ENCODE data around the gene CCNQ. TPM values are rescaled to one million over a fixed set of nuclear protein-coding genes. Genes with fewer than 3 reads are reported as not detected.
A peak's percentile ranks its signal among the peaks of the same experiment; 100 is the strongest.

The CCNQ gene
- total RNA-seq, 1 donor from 2014 or later = 21.7 TPM

DNA sequence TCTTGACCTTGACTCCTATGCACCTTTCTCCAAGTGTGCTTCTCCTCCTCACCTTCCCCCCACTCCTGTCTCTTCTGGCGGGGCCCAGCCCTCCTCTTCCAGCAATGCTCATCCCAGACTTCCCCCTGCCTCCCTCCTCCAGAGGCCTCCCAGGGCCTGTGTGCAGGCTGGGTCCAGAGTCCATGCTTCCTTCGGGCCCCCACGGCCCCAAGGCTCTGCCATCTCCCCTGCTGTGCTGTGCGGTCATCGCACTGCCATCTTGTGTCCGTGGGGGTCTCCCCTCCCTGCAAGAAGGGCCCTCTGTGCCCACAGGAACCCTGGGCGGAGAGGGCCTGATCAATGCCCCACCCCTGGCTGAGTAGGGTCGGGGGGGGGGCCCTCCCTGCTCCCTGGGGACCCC, 54.2 kb downstream of the CCNQ start:
- no peaks in the 10 kb centered on the region for H4K20me1 ChIP-seq (ENCODE audit: insufficient read depth, low read length)
- TF ChIP-seq EZH2 (IDR thresholded peaks at IDR 0.05; ENCODE audit: insufficient read depth, low read length) (no peak), CTCF (IDR thresholded peaks at IDR 0.05; ENCODE audit: insufficient read depth, low read depth, low read length) (no peak)
- no peaks in the 10 kb centered on the region for H3K9me3 ChIP-seq (ENCODE audit: insufficient read depth, low read depth, low read length)
- no peaks in the 10 kb centered on the region for H3K36me3 ChIP-seq (ENCODE audit: insufficient read depth, low read length)
- Mint-ChIP-seq H3K9me3 (ENCODE audit: unreplicated experiment) (no peaks in the 10 kb centered on the region), H3K4me3 (ENCODE audit: unreplicated experiment) (no peak overlapping the region), H3K36me3 (ENCODE audit: low read depth, unreplicated experiment) (no peaks in the 10 kb centered on the region), H3K27ac (ENCODE audit: unreplicated experiment) (no peak overlapping the region), H3K4me1 (ENCODE audit: low read depth, unreplicated experiment) (no peaks in the 10 kb centered on the region), H3K27me3 (ENCODE audit: low read depth, unreplicated experiment) (peaks cover 5% of the 10 kb centered on the region)
- FAIRE-seq (no peak), DNase-seq (ENCODE audit: low read depth) (no peak)
- H3K4me1 ChIP-seq (ENCODE audit: insufficient read depth, low read length) = no peaks in the 10 kb centered on the region
- no peak overlapping the region for H2AFZ ChIP-seq (ENCODE audit: low read depth, low read length)
- no peak overlapping the region for H3K27ac ChIP-seq (ENCODE audit: low read depth, low read length)
- H3K27me3 ChIP-seq (ENCODE audit: insufficient read depth, low read length) = no peaks in the 10 kb centered on the region
- H3K79me2 ChIP-seq (ENCODE audit: insufficient read depth, low read length) = no peaks in the 10 kb centered on the region
- no peak overlapping the region for H3K4me3 ChIP-seq (ENCODE audit: insufficient read depth, low read depth, low read length)
- H3K9ac ChIP-seq (ENCODE audit: low read length) = no peak overlapping the region
- no peak overlapping the region for H3K4me2 ChIP-seq (ENCODE audit: low read length)

DNA sequence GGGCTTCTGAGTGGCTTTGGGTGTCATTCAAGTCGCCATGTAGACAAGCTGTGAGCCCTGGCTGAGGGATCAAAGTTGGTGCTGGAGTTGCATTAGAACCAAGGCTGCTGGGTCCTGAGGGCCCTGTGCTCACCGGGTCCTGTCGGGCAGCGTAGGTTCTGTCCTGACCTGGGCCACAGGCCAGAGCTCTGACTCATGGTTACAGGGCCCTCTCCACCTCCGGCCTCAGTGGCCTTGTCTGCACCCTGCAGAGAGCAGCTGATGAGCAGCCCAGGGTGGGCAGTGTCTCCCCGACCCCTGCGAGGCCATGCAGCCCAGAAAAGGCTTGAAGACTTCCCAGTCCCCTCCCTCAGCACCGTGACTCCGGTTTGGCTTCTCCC, 59.0 kb downstream of the CCNQ start:
- H3K4me1 ChIP-seq (ENCODE audit: insufficient read depth, low read length) = no peaks in the 10 kb centered on the region
- H3K27me3 Mint-ChIP-seq (ENCODE audit: low read depth, unreplicated experiment) = peaks cover 8% of the 10 kb centered on the region
- no peak overlapping the region for H3K4me2 ChIP-seq (ENCODE audit: low read length)
- no peak overlapping the region for H3K4me3 ChIP-seq (ENCODE audit: insufficient read depth, low read depth, low read length)
- H2AFZ ChIP-seq (ENCODE audit: low read depth, low read length) = no peak overlapping the region
- no peaks in the 10 kb centered on the region for H3K9me3 ChIP-seq (ENCODE audit: insufficient read depth, low read depth, low read length)
- H3K9me3 Mint-ChIP-seq (ENCODE audit: unreplicated experiment) = no peaks in the 10 kb centered on the region
- no peaks in the 10 kb centered on the region for H3K36me3 Mint-ChIP-seq (ENCODE audit: low read depth, unreplicated experiment)
- no peak for DNase-seq (ENCODE audit: low read depth)
- TF ChIP-seq EZH2 (IDR thresholded peaks at IDR 0.05; ENCODE audit: insufficient read depth, low read length) (no peak), CTCF (IDR thresholded peaks at IDR 0.05; ENCODE audit: insufficient read depth, low read depth, low read length) (no peak)
- H3K4me1 Mint-ChIP-seq (ENCODE audit: low read depth, unreplicated experiment) = no peaks in the 10 kb centered on the region
- no peak overlapping the region for H3K27ac Mint-ChIP-seq (ENCODE audit: unreplicated experiment)
- H3K27ac ChIP-seq (ENCODE audit: low read depth, low read length) = no peak overlapping the region
- H3K79me2 ChIP-seq (ENCODE audit: insufficient read depth, low read length) = no peaks in the 10 kb centered on the region
- H3K9ac ChIP-seq (ENCODE audit: low read length) = no peak overlapping the region
- no peak for FAIRE-seq
- no peak overlapping the region for H3K4me3 Mint-ChIP-seq (ENCODE audit: unreplicated experiment)
- no peaks in the 10 kb centered on the region for H3K27me3 ChIP-seq (ENCODE audit: insufficient read depth, low read length)
- no peaks in the 10 kb centered on the region for H4K20me1 ChIP-seq (ENCODE audit: insufficient read depth, low read length)
- no peaks in the 10 kb centered on the region for H3K36me3 ChIP-seq (ENCODE audit: insufficient read depth, low read length)

GRCh38 chrX:153539171-153539978, 59.6 kb downstream of the CCNQ start:
- H3K27me3 ChIP-seq (ENCODE audit: insufficient read depth, low read length) = no peaks in the 10 kb centered on the region
- Mint-ChIP-seq H3K4me3 (ENCODE audit: unreplicated experiment) (no peak overlapping the region), H3K27ac (ENCODE audit: unreplicated experiment) (no peak overlapping the region), H3K27me3 (ENCODE audit: low read depth, unreplicated experiment) (peaks cover 8% of the 10 kb centered on the region), H3K4me1 (ENCODE audit: low read depth, unreplicated experiment) (no peaks in the 10 kb centered on the region), H3K36me3 (ENCODE audit: low read depth, unreplicated experiment) (no peaks in the 10 kb centered on the region), H3K9me3 (ENCODE audit: unreplicated experiment) (no peaks in the 10 kb centered on the region)
- H3K9ac ChIP-seq (ENCODE audit: low read length) = no peak overlapping the region
- DNase-seq (ENCODE audit: low read depth) (no peak), FAIRE-seq (peak; percentile 98)
- no peak overlapping the region for H3K4me3 ChIP-seq (ENCODE audit: insufficient read depth, low read depth, low read length)
- H2AFZ ChIP-seq (ENCODE audit: low read depth, low read length) = no peak overlapping the region
- peak; percentile 47 for TF ChIP-seq CTCF (IDR thresholded peaks at IDR 0.05; ENCODE audit: insufficient read depth, low read depth, low read length)
- TF ChIP-seq EZH2 (IDR thresholded peaks at IDR 0.05; ENCODE audit: insufficient read depth, low read length) = no peak
- H3K9me3 ChIP-seq (ENCODE audit: insufficient read depth, low read depth, low read length) = no peaks in the 10 kb centered on the region
- H3K79me2 ChIP-seq (ENCODE audit: insufficient read depth, low read length) = no peaks in the 10 kb centered on the region
- H3K36me3 ChIP-seq (ENCODE audit: insufficient read depth, low read length) = no peaks in the 10 kb centered on the region
- H4K20me1 ChIP-seq (ENCODE audit: insufficient read depth, low read length) = no peaks in the 10 kb centered on the region
- no peak overlapping the region for H3K4me2 ChIP-seq (ENCODE audit: low read length)
- no peaks in the 10 kb centered on the region for H3K4me1 ChIP-seq (ENCODE audit: insufficient read depth, low read length)
- no peak overlapping the region for H3K27ac ChIP-seq (ENCODE audit: low read depth, low read length)
